GM21529 (cell line): Measurements from ENCODE around the gene FGF1.

Experiments used
- ATAC-seq: cut with Tn5 transposase; IDR thresholded peaks from one replicate; pipeline ENCODE4 v1.9.1; 2021; ENCODE audit not compliant: unreplicated experiment

Gene FGF1

GRCh38 chr5:142545650-142546322 lies 140.1 kb downstream of the FGF1 start:
- no peak for ATAC-seq

DNA sequence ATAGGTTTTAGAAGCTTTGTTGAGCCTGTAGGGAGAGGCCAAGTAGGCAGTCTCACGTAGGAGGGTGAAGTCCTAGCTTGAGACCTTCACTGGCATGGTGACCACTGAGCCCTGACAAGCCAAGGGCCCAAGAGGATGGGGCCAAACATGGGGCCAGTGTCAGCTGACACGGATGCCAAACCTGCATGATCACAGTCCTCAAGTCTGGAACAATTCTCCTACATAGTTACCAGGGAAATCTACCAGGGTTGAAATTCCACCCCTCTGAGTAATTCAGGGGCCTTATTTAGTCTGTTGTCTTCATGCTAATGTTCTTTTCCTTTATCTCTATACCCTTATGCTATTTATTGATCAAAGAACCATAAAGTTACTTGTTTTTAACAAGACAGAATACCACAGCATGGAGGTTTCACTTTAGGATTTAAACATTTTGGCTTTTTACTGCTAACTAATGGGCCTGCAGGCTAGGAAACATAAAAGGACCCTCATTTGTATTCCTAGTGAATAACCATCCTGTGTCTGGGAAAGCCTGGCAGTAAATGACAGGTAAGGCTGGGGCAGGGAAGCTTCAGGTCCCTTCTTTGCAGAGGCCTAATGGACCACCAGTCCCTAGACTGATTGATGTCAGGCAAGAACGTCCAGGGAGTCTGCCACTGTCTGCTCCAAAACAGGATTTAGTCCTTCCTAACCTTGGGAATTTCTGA lies 140.8 kb downstream of the FGF1 start:
- no peak for ATAC-seq

GRCh38 chr5:142544071-142544753 lies 141.7 kb downstream of the FGF1 start:
- ATAC-seq = no peak

- ATAC-seq = no peak
These were observed 143.0 kb downstream of the FGF1 start for GRCh38 chr5:142542906-142543305.
